ENCODE results near the gene TTLL1.
A peak's percentile ranks its signal among the peaks of the same experiment; 100 is the strongest.
"Not testable (repeated sequence)": the region's sequence is repeated elsewhere in the genome, so short reads cannot be mapped to it uniquely, and the experiment has no call there.

Gene TTLL1

GRCh38 chr22:43110444-43110926, 21.3 kb upstream of the TTLL1 start, which contains the start of gene BIK:
TSS of gene BIK (plus strand) at chr22:43110750. CDS start at chr22:43124023, 13,273 bp downstream.
- peak; percentile 16 for DNase-seq

- DNase-seq: no peak
Observed at GRCh38 chr22:43109921-43110443, 20.8 kb upstream of the TTLL1 start.

- DNase-seq: no peak
Observed at GRCh38 chr22:43109511-43109910, 20.3 kb upstream of the TTLL1 start.

GRCh38 chr22:43106302-43106701, 17.1 kb upstream of the TTLL1 start:
- DNase-seq: no peak

GRCh38 chr22:43104950-43105349, 15.8 kb upstream of the TTLL1 start:
- not testable (repeated sequence) for DNase-seq

GRCh38 chr22:43104056-43104625, 14.9 kb upstream of the TTLL1 start:
- not testable (repeated sequence) for DNase-seq

- DNase-seq: no peak
Observed at GRCh38 chr22:43101306-43101705, 12.1 kb upstream of the TTLL1 start.

- DNase-seq: no peak
Observed at GRCh38 chr22:43100225-43100624, 11.0 kb upstream of the TTLL1 start.

- no peak for DNase-seq
Observed at GRCh38 chr22:43099095-43099494, 9.9 kb upstream of the TTLL1 start.

GRCh38 chr22:43098356-43098755, 9.2 kb upstream of the TTLL1 start:
- no peak for DNase-seq

- no peak for DNase-seq
Observed at GRCh38 chr22:43096420-43096819, 7.2 kb upstream of the TTLL1 start.

- DNase-seq: no peak
Observed at GRCh38 chr22:43094551-43094950, 5.4 kb upstream of the TTLL1 start.

GRCh38 chr22:43094085-43094484, 4.9 kb upstream of the TTLL1 start:
- peak; percentile 26 for DNase-seq

GRCh38 chr22:43092085-43092484, 2.9 kb upstream of the TTLL1 start:
- no peak for DNase-seq

GRCh38 chr22:43090130-43090789, 1.1 kb upstream of the TTLL1 start:
- DNase-seq: peak; percentile 91

- DNase-seq: peak; percentile 16
Observed at GRCh38 chr22:43088627-43088983, 586 bp downstream of the TTLL1 start.

GRCh38 chr22:43085658-43086606, 3.3 kb downstream of the TTLL1 start:
- no peak for DNase-seq

GRCh38 chr22:43081968-43082367, 7.2 kb downstream of the TTLL1 start:
- DNase-seq: no peak

- DNase-seq: no peak
Observed at GRCh38 chr22:43080616-43081015, 8.6 kb downstream of the TTLL1 start.

- DNase-seq: no peak
Observed at GRCh38 chr22:43079742-43080141, 9.4 kb downstream of the TTLL1 start.

- DNase-seq: no peak
Observed at GRCh38 chr22:43078522-43078921, 10.7 kb downstream of the TTLL1 start.

GRCh38 chr22:43077121-43077877, 11.9 kb downstream of the TTLL1 start:
- no peak for DNase-seq

Measured in fibroblast of skin of back (primary cell).